Esophagus squamous epithelium (tissue), 4 donors: Measurements from ENCODE around the gene PAX3.

Experiments
- POLR2A ChIP-seq, 4 donors: fragments of 450-650 bp; IDR thresholded peaks; one replicate each; pipeline ENCODE4 v1.6.1; 2017; ENCODE audit warnings: antibody characterized with exemption in 4 of 4, mild to moderate bottlenecking in 4 of 4, moderate library complexity in 3 of 4
- TF ChIP-seq, protein P1 (sequence below), 6 experiments: fragments of 450-650 bp in 4 of 6; fragments of 200-600 bp in 2 of 6; sonication (generic) in 2 of 6; IDR thresholded peaks; one replicate each; pipeline ENCODE4 v1.5.1; 2016 to 2019; ENCODE audit warnings: antibody characterized with exemption in 6 of 6, mild to moderate bottlenecking in 4 of 6, moderate library complexity in 4 of 6

DNA sequence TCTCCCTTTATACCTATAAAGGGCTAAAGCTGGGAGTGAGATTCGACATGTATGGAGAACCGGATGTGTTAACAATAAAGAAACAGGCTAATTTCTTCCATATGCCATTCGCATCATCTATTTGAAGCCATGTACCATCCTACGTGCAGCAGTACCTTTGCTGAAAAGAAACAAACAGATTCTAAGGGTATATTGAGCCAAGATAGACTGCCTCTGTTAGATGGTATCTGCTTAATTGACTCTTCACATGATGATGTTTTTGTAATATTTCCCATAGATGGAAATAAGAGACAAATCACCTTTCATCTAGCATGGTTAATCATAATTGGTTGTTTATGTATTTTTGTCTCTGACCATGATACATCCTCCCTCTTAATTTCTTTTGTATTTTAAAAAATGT is 32.1 kb upstream of the PAX3 start:
- TF ChIP-seq, protein P1, sequence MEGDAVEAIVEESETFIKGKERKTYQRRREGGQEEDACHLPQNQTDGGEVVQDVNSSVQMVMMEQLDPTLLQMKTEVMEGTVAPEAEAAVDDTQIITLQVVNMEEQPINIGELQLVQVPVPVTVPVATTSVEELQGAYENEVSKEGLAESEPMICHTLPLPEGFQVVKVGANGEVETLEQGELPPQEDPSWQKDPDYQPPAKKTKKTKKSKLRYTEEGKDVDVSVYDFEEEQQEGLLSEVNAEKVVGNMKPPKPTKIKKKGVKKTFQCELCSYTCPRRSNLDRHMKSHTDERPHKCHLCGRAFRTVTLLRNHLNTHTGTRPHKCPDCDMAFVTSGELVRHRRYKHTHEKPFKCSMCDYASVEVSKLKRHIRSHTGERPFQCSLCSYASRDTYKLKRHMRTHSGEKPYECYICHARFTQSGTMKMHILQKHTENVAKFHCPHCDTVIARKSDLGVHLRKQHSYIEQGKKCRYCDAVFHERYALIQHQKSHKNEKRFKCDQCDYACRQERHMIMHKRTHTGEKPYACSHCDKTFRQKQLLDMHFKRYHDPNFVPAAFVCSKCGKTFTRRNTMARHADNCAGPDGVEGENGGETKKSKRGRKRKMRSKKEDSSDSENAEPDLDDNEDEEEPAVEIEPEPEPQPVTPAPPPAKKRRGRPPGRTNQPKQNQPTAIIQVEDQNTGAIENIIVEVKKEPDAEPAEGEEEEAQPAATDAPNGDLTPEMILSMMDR (IDR thresholded peaks at IDR 0.05) = no peak
- no peak for TF ChIP-seq POLR2A (IDR thresholded peaks at IDR 0.05)
